OCI-LY7 (cell line): Measurements from ENCODE around the gene FGF2. TPM values are rescaled to one million over a fixed set of nuclear protein-coding genes. Genes with fewer than 3 reads are reported as not detected.

Experiments used
- BruUV-seq: library from RNA; stranded (reverse); fragments of 400-500 nt; replicated peaks from 2 replicates; lab custom pipeline; 2021; lab: Mats Ljungman, UMichigan
- CTCF ChIA-PET: fragments of 300-600 bp; sonication (Branson Sonifier 250); formaldehyde crosslinking; loops from one replicate; lab custom pipeline; 2022; ENCODE audit warnings: antibody characterized with exemption; ENCODE audit not compliant: unreplicated experiment; lab: Charles Lee
- POLR2A ChIA-PET: fragments of 300-600 bp; sonication (Branson Sonifier 250); formaldehyde crosslinking; loops from one replicate; lab custom pipeline; 2022; ENCODE audit warnings: antibody characterized with exemption; lab: Charles Lee
- DNase-seq: peaks from one replicate; pipeline ENCODE4 v3.0.0-alpha.2; 2015; ENCODE audit warnings: low spot score
- H2AFZ ChIP-seq: fragments of 200-600 bp; sonication (generic), shearing (Covaris generic); 2 replicates; pipeline ENCODE4 v1.6.1; 2014; ENCODE audit warnings: mild to moderate bottlenecking, antibody characterized with exemption, low read length, moderate library complexity
- H3K27ac ChIP-seq: fragments of 200-600 bp; sonication (generic); 2 replicates; pipeline ENCODE4 v1.5.1; 2014; ENCODE audit warnings: mixed run types, low read depth, mild to moderate bottlenecking, moderate library complexity, low read length, inconsistent platforms; ENCODE audit not compliant: poor library complexity, severe bottlenecking
- H3K36me3 ChIP-seq: fragments of 200-600 bp; sonication (generic); 2 replicates; pipeline ENCODE4 v1.6.1; 2014; ENCODE audit warnings: mild to moderate bottlenecking, antibody characterized with exemption, low read length, moderate library complexity, mixed read lengths; ENCODE audit not compliant: insufficient read depth
- H3K4me1 ChIP-seq: fragments of 200-600 bp; sonication (generic); 2 replicates; pipeline ENCODE4 v1.5.1; 2014; ENCODE audit warnings: mild to moderate bottlenecking, low read length; ENCODE audit not compliant: insufficient read depth, poor library complexity, severe bottlenecking
- H3K4me2 ChIP-seq: fragments of 200-600 bp; sonication (generic); 2 replicates; pipeline ENCODE4 v1.6.1; 2014; ENCODE audit warnings: mild to moderate bottlenecking, low read length
- H3K4me3 ChIP-seq: fragments of 200-600 bp; sonication (generic); 2 replicates; pipeline ENCODE4 v1.5.1; 2014; ENCODE audit warnings: mild to moderate bottlenecking, low read depth, low read length; ENCODE audit not compliant: poor library complexity, severe bottlenecking
- H3K79me2 ChIP-seq: fragments of 200-600 bp; sonication (generic); 2 replicates; pipeline ENCODE4 v1.6.1; 2016; ENCODE audit warnings: low read depth, mild to moderate bottlenecking, low read length, moderate library complexity, mixed read lengths; ENCODE audit not compliant: insufficient read depth
- H3K9me2 ChIP-seq: fragments of 200-600 bp; sonication (generic); 2 replicates; pipeline ENCODE4 v1.6.1; 2016; ENCODE audit warnings: mild to moderate bottlenecking, low read length, mixed read lengths; ENCODE audit not compliant: insufficient read depth
- H3K9me3 ChIP-seq: fragments of 200-600 bp; sonication (generic); 2 replicates; pipeline ENCODE4 v1.6.1; 2014; ENCODE audit warnings: mild to moderate bottlenecking, mixed run types, low read length, mixed read lengths
- H4K20me1 ChIP-seq: fragments of 200-600 bp; sonication (generic); 2 replicates; pipeline ENCODE4 v1.6.1; 2014; ENCODE audit warnings: mild to moderate bottlenecking, antibody characterized with exemption, low read length, moderate library complexity, mixed read lengths; ENCODE audit not compliant: insufficient read depth
- CTCF ChIP-seq: fragments of 200-600 bp; sonication (generic); conservative IDR thresholded peaks from 2 replicates; pipeline ENCODE4 v1.5.1; 2014; ENCODE audit warnings: mild to moderate bottlenecking, antibody characterized with exemption, low read length, moderate library complexity, mixed read lengths
- EZH2phosphoT487 ChIP-seq: fragments of 200-600 bp; sonication (generic); IDR thresholded peaks from 2 replicates; pipeline ENCODE4 v1.6.1; 2018; ENCODE audit warnings: low read depth, borderline replicate concordance, mild to moderate bottlenecking, mixed run types, antibody characterized with exemption, low read length, moderate library complexity, mixed read lengths
- intact Hi-C: fragments of 100-400 bp; cut with micrococcal nuclease; formaldehyde crosslinking; loops from one replicate; pipeline ENCODE4 v1.10.0; 2022; ENCODE audit not compliant: unreplicated experiment
- total RNA-seq, 2 experiments: library from RNA; depleted of rRNA in 1 of 2; stranded (reverse); fragments of >200 nt in 1 of 2; shearing (Covaris generic) in 1 of 2; gene quantifications; 2 replicates each; pipeline ENCODE4 v1.2.3, GENCODE V29; 2014 to 2022

FGF2 gene
- total RNA-seq, 2 experiments from 2014 or later = 0.53 TPM; not detected in 1

DNA sequence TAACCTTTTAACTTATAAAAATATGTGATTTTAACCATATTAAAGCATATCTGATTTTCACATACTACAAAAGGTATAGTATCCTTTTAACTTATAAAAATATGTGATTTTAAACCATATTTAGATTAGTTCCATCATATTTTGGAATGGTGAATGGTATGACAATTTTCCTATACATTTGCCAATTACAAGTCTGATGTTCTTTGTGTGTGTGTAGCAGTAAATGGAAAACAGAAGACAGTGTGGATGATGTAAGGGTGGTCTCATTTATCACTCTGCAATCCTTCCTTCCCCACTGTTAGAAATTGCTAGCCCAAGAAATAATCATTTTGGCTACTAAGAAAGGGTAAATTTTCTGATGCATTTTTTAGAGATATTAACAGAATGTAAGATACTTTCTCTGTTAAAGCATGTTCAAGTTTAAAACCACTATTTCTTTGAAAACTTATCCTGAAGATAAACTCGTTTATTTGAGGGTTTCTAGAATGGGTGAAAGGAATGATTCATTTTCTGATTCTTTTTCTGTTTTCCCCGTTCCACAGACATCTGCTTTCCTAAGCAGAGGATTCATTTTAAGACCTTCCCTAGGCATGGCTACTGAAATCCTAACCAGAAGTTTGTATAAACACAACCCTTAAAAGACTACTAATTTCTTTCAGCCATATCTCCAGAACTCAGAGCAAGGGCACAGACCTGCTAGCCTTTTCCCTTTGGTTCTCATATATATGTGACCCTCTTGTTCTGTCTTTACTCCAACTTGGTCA is 74.8 kb downstream of the FGF2 start:
- H3K79me2 ChIP-seq = no peaks in the 10 kb centered on the region
- ChIA-PET CTCF (no interaction called here), POLR2A (interaction anchor here (0.6 to 1.2 kb wide), 3 partner anchors 13 to 118 kb away, joined by 3 read pairs; no protein-coding TSS in a partner anchor)
- H3K36me3 ChIP-seq = peaks cover 20% of the 10 kb centered on the region
- intact Hi-C loops = no loop called here
- no TSS peak for BruUV-seq
- no peak overlapping the region for H3K27ac ChIP-seq
- H3K4me1 ChIP-seq = no peaks in the 10 kb centered on the region
- no peak overlapping the region for H3K4me2 ChIP-seq
- H3K4me3 ChIP-seq = no peak overlapping the region
- no peak for TF ChIP-seq EZH2phosphoT487
- no peak for TF ChIP-seq CTCF
- no peaks in the 10 kb centered on the region for H3K9me3 ChIP-seq
- no peak for DNase-seq
- no peaks in the 10 kb centered on the region for H4K20me1 ChIP-seq
- no peaks in the 10 kb centered on the region for H3K9me2 ChIP-seq
- no peak overlapping the region for H2AFZ ChIP-seq

DNA sequence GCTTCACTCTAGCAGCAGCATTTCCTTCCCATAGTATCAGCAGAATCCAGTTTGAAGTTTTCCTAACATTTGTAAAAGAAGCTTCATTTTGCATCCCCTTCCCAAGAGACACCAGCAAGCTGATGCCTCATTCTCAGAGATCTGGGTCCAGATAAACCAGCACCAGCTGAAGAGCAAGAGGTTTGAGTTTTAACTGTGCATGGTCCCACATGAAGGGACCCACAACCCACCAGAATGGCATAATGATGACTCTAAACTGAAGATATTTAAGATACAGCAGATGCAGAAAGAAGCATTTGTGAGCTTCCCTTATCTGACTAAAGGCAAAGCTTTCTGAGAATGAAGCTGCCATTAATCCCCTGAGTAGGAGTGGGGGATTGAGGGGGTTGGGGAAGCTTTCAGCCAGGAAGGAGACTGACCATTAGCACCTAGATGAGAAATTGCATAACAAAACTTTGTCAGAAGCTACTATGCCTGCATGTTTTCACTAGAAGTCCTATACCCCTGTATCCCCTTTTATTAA is 77.2 kb downstream of the FGF2 start:
- no peak for TF ChIP-seq EZH2phosphoT487
- TF ChIP-seq CTCF = no peak
- ChIA-PET CTCF (interaction anchor here (1.0 kb wide), 1 partner anchor 10 kb away, joined by 3 read pairs; no protein-coding TSS in a partner anchor), POLR2A (interaction anchor here (0.7 to 0.9 kb wide), 3 partner anchors 10 to 103 kb away, joined by 3 to 4 read pairs (median 3); no protein-coding TSS in a partner anchor)
- Histone ChIP-seq H3K4me1 (no peaks in the 10 kb centered on the region), H3K4me3 (no peak overlapping the region), H3K79me2 (no peaks in the 10 kb centered on the region), H3K9me2 (no peaks in the 10 kb centered on the region), H3K36me3 (peaks cover 16% of the 10 kb centered on the region; the same call in 1 of the 2 replicates), H3K4me2 (no peak overlapping the region), H3K9me3 (no peaks in the 10 kb centered on the region), H3K27ac (no peak overlapping the region), H2AFZ (no peak overlapping the region), H4K20me1 (no peaks in the 10 kb centered on the region)
- BruUV-seq = no TSS peak
- no peak for DNase-seq
- intact Hi-C loops = no loop called here
